Gastroesophageal sphincter (tissue), 4 donors: ENCODE results near the gene ADAMTS3. TPM values are rescaled to one million over a fixed set of nuclear protein-coding genes. Genes with fewer than 3 reads are reported as not detected.

ENCODE experiments used
- ATAC-seq: fragments of 150-250 bp; one replicate; pipeline ENCODE4 v1.9.1; 2016; ENCODE audit warnings: mild to moderate bottlenecking, moderate library complexity
- H3K27ac ChIP-seq, 4 donors: fragments of 200-600 bp; sonication (generic) in 3 of 4; 1 replicate in 3 of 4; 2 replicates in 1 of 4; pipeline ENCODE4 v1.5.1; 2016 to 2019
- H3K27me3 ChIP-seq: fragments of 200-600 bp; sonication (generic); one replicate; pipeline ENCODE4 v1.5.1; 2019
- H3K36me3 ChIP-seq, 2 donors: fragments of 200-600 bp; sonication (generic); one replicate each; pipeline ENCODE4 v1.5.1; 2019; ENCODE audit warnings: control low read depth in 1 of 2
- H3K4me1 ChIP-seq, 3 donors: fragments of 200-600 bp; sonication (generic); 1 replicate in 2 of 3; 2 replicates in 1 of 3; pipeline ENCODE4 v1.5.1; 2016 to 2019; ENCODE audit warnings: control low read depth in 2 of 3
- H3K4me3 ChIP-seq, 2 donors: fragments of 200-600 bp; sonication (generic); one replicate each; pipeline ENCODE4 v1.5.1; 2019; ENCODE audit warnings: mild to moderate bottlenecking in 1 of 2, moderate library complexity in 1 of 2
- H3K9me3 ChIP-seq, 3 donors: fragments of 200-600 bp; sonication (generic); one replicate each; pipeline ENCODE4 v1.5.1; 2017 to 2019; ENCODE audit warnings: control low read depth in 2 of 3
- EP300 ChIP-seq: sonication (generic); formaldehyde crosslinking; IDR thresholded peaks from one replicate; pipeline ENCODE4 v1.6.1; 2017; ENCODE audit warnings: antibody characterized with exemption, mild to moderate bottlenecking
- POLR2A ChIP-seq, 2 donors: fragments of 450-650 bp; IDR thresholded peaks; one replicate each; pipeline ENCODE4 v1.6.1; 2017; ENCODE audit warnings: antibody characterized with exemption in 2 of 2, mild to moderate bottlenecking in 2 of 2, moderate library complexity in 1 of 2
- POLR2AphosphoS5 ChIP-seq: sonication (generic); formaldehyde crosslinking; IDR thresholded peaks from one replicate; pipeline ENCODE4 v1.6.1; 2017; ENCODE audit warnings: antibody characterized with exemption
- WGBS, 2 donors: methylation state at CpG; one replicate each; pipeline ENCODE4 v1.1.5; 2018; ENCODE audit warnings: low coverage in 1 of 2; 5-methylcytosine and 5-hydroxymethylcytosine counted together
- total RNA-seq, 4 donors: library from RNA; depleted of rRNA; stranded (reverse); fragments of >200 nt; gene quantifications; one replicate each; pipeline ENCODE4 v1.1.0, GENCODE V29; 2016
- TF ChIP-seq, protein P1 (sequence below), 4 experiments: fragments of 200-600 bp in 2 of 4; fragments of 450-650 bp in 2 of 4; sonication (generic) in 1 of 4; IDR thresholded peaks; one replicate each; pipeline ENCODE4 v1.5.1; 2017 to 2019; ENCODE audit warnings: antibody characterized with exemption in 4 of 4, mild to moderate bottlenecking in 2 of 4, moderate library complexity in 2 of 4

The ADAMTS3 gene
- total RNA-seq, 4 donors from 2014 or later, result 0.31 to 3.0 (median 1.1) TPM

DNA sequence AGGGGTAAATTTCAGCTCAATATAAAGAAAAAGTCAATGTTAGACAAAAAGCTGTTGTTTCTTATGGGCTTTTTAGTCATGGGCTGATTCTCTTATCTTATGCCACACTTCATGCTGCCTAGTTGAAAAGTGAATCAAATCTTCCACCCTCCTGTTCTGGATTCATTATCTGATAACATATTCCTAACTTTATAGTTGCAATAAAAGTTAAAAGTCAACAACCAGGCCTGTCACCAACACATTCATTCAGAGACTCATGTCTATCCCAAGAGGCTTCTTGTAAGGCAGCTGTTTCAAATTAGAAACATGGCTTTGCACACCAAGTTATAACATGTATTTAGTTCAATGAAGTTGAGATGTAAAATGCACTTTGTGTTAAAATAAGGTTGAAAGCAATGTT is 243.8 kb downstream of the ADAMTS3 start:
- no peak overlapping the region for H3K4me3 ChIP-seq
- no peak for ATAC-seq
- no peaks in the 10 kb centered on the region for H3K9me3 ChIP-seq
- H3K36me3 ChIP-seq, result no peaks in the 10 kb centered on the region
- no peak for TF ChIP-seq POLR2AphosphoS5
- TF ChIP-seq POLR2A (IDR thresholded peaks at IDR 0.05), result no peak
- no peak for TF ChIP-seq EP300
- TF ChIP-seq, protein P1, sequence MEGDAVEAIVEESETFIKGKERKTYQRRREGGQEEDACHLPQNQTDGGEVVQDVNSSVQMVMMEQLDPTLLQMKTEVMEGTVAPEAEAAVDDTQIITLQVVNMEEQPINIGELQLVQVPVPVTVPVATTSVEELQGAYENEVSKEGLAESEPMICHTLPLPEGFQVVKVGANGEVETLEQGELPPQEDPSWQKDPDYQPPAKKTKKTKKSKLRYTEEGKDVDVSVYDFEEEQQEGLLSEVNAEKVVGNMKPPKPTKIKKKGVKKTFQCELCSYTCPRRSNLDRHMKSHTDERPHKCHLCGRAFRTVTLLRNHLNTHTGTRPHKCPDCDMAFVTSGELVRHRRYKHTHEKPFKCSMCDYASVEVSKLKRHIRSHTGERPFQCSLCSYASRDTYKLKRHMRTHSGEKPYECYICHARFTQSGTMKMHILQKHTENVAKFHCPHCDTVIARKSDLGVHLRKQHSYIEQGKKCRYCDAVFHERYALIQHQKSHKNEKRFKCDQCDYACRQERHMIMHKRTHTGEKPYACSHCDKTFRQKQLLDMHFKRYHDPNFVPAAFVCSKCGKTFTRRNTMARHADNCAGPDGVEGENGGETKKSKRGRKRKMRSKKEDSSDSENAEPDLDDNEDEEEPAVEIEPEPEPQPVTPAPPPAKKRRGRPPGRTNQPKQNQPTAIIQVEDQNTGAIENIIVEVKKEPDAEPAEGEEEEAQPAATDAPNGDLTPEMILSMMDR (IDR thresholded peaks at IDR 0.05), result no peak
- H3K4me1 ChIP-seq, result peaks cover 0 to 6% (median 0%) of the 10 kb centered on the region in 3 donors
- H3K27me3 ChIP-seq, result no peaks in the 10 kb centered on the region
- no peak overlapping the region for H3K27ac ChIP-seq

DNA sequence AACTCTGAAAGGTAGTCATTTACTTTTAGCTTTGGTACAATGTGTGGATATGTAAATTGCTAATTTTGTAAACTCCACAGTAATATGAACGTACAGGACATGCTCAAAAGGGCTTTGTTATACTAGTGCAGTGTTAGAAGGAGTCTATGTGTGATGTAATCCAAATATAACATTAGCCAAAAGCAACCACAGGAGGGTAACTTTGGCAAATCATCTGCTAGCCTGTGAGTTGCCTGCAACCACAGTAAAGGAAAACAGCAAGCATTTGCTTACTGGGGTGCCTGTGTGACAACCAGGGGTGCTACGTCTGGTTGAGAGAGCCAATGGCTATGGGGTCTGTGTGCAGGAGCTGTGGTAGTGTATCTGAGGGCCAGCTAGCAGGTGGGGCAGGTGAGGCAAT is 245.8 kb downstream of the ADAMTS3 start:
- no peaks in the 10 kb centered on the region for H3K27me3 ChIP-seq
- TF ChIP-seq EP300, result no peak
- TF ChIP-seq, protein P1 (IDR thresholded peaks at IDR 0.05), result no peak
- no peak for TF ChIP-seq POLR2AphosphoS5
- no peak for TF ChIP-seq POLR2A (IDR thresholded peaks at IDR 0.05)
- no peaks in the 10 kb centered on the region for H3K36me3 ChIP-seq
- no peak overlapping the region for H3K4me3 ChIP-seq
- no peak for ATAC-seq
- WGBS, 2 donors, result 88 to 89% methylated on average over 2 of the region's 2 CpGs
- no peak overlapping the region for H3K27ac ChIP-seq
- H3K9me3 ChIP-seq, result no peaks in the 10 kb centered on the region
- peaks cover 0 to 14% (median 0%) of the 10 kb centered on the region in 3 donors for H3K4me1 ChIP-seq

DNA sequence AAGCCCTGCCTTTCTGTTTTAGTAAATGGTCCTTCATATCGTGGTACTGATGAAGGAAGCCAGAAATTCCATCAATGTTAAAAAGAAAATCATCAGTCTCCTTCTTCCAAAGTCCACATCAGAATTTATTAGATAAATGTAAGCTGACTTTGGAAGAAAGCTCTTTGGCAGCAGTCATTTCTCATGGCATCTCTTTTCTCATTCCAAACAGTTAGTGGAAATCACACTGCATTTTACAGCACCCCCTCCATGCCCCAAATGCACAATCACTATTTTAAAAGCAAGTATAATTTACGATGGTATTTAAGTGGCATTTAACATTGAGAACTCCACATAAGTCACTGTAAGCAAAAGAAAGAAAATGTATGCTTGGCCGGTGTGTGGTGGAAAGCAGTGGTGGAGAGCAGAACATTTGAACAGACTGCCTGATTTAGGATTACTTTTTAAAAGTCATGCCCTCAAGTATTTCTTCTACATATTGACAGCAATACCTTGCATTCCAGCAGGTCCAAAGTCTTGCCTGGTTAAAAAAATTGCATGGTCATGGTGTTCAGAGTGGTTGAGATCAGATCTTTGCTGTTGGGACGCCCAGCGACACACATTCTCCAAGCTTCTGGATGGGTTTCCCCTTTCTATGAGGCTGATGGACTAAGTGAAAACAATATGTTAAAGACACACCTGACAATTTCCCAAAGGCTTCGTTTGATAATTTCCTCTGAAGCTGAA is 248.6 kb downstream of the ADAMTS3 start:
- Histone ChIP-seq H3K36me3 (no peaks in the 10 kb centered on the region), H3K27me3 (no peaks in the 10 kb centered on the region), H3K9me3 (no peaks in the 10 kb centered on the region), H3K4me1 (peaks cover 0 to 14% (median 0%) of the 10 kb centered on the region in 3 donors), H3K4me3 (no peak overlapping the region), H3K27ac (no peak overlapping the region)
- 59 to 64% methylated on average over 4 to 6 of the region's 6 CpGs for WGBS, 2 donors
- no peak for TF ChIP-seq POLR2AphosphoS5
- no peak for TF ChIP-seq POLR2A (IDR thresholded peaks at IDR 0.05)
- no peak for TF ChIP-seq EP300
- TF ChIP-seq, protein P1 (IDR thresholded peaks at IDR 0.05), result no peak
- ATAC-seq, result no peak

DNA sequence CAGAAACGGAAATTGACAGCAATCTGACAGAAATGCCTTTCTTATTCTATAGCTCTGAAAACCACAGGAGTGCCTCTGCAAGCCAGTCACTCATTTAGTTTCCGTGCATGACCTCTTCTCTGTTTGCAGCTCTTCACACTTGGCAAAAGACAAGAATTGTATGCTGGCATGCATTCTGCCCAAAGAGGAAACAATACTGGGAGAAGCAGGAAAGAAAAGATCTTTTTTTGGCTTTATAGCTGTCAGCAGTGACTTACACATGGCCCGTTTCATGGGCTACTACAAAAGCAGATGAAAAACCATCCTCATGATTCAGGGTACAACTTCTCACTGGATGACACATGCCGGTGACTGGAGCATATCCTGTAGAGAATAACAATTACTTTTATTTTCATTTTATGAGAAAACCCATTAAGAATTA is 249.4 kb downstream of the ADAMTS3 start:
- H3K9me3 ChIP-seq, result no peaks in the 10 kb centered on the region
- no peaks in the 10 kb centered on the region for H3K36me3 ChIP-seq
- TF ChIP-seq POLR2A (IDR thresholded peaks at IDR 0.05), result no peak
- TF ChIP-seq, protein P1 (IDR thresholded peaks at IDR 0.05), result no peak
- no peak for TF ChIP-seq POLR2AphosphoS5
- TF ChIP-seq EP300, result no peak
- H3K4me1 ChIP-seq, result peaks cover 0 to 22% (median 5%) of the 10 kb centered on the region in 3 donors
- 38 to 78% methylated on average over 4 of the region's 4 CpGs for WGBS, 2 donors
- no peak overlapping the region for H3K4me3 ChIP-seq
- no peak overlapping the region for H3K27ac ChIP-seq
- no peaks in the 10 kb centered on the region for H3K27me3 ChIP-seq
- ATAC-seq, result no peak
